Activated naive CD4-positive, alpha-beta T cell (primary cell): Measurements from ENCODE around the gene NEK4.
"Not testable (repeated sequence)": the region's sequence is repeated elsewhere in the genome, so short reads cannot be mapped to it uniquely, and the experiment has no call there.

ENCODE experiments used
- DNase-seq, 4 experiments: peaks; one replicate each; lab custom pipeline; 2025; lab: John Stamatoyannopoulos, UW

Gene NEK4

GRCh38 chr3:52777959-52778805 is 7.4 kb upstream of the NEK4 start:
- DNase-seq, result no peak

- DNase-seq, result no peak
Observed at GRCh38 chr3:52777127-52777958, 6.6 kb upstream of the NEK4 start, which contains the start of gene ITIH1. Gene ITIH1 (plus strand): TSS chr3:52777599. CDS start chr3:52777616, 17 bp downstream.

- DNase-seq, result not testable (repeated sequence)
Observed at GRCh38 chr3:52776486-52776885, 5.7 kb upstream of the NEK4 start.

DNA sequence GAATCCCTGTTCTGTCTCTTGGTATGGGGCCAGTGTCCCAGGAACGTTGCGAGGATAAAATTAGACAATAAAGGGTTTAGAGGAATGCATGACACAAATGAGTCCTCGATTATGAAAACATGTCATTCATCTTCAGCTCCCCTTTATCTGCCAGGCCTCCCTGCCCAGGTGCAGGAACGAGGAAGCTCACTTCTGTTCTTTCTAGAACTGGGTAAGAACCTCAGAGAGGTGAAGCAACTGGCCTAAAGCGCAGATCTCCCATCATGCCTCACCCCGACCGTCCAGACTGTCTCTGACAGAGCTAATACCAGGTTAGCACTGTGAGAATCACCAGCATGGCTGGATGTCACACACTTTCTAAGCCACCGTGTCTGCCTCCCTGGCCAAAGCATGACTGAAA is 5.1 kb upstream of the NEK4 start:
- DNase-seq, result no peak

DNA sequence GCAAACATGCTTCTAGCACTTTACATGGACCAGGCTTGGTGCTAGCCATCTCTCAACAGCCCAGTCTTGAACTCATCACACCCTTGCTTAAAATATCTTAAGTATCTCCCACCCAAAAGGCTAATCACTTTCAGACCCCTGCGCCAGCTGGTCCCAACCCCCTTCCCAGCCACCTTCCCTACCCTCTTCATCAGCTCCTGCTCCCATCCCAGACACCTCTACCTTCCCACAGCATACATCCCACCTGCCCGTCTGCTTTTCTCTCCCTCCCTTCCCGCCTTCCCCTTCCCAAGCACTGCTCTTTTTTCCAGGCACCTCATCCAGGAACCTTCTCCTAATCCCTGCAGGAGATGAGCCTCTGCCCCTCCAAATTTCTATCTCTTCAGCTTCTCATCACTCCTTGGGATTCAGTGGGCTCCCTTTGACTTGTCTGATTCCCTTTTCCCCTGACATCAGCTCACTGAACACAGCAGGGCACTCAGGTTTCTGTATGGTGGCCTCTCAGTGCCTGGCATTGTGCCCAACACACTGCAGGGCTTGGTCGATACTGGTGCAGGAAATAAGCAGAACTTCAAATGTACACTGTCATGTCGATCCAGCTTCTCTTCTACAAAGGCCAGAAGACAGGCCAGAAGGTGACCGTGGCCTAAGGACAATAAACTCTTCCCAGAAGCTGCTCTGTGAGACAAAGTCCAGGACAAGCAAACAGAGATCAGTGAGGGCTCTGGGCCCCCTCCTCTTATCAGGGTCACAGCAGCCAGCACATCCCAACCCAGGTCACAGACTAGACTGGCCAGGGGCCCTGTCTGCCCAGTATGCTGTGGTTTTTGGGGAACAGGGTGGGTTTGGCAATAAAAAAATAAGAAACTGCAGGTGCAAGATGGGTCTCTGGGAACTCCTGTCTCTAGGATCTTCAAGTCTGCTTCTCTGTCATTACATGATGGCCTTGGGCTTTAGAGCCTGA is 4.4 kb upstream of the NEK4 start:
- no peak for DNase-seq

GRCh38 chr3:52774066-52774713 is 3.5 kb upstream of the NEK4 start:
- DNase-seq, result no peak

- no peak for DNase-seq
Observed at GRCh38 chr3:52773361-52774065, 2.8 kb upstream of the NEK4 start.

- DNase-seq, result no peak
Observed at GRCh38 chr3:52771702-52772101, 962 bp upstream of the NEK4 start.

DNA sequence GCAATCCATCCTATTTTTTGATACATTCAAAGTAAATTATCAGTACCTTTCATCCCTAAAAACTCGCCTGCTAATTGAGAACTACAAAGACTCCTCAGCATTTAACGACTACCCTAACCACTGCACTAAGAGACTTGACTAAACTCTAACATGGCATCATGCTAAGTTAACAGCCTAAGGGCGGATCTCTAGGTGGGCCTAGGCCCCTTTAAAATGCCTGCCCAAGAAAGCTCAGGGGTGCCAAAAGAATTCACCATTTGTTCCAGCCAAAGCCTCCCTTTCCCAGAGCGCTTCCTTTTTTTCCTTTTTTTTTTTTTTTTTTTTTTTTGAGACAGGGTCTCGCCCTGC is 568 bp upstream of the NEK4 start:
- DNase-seq, result no peak

DNA sequence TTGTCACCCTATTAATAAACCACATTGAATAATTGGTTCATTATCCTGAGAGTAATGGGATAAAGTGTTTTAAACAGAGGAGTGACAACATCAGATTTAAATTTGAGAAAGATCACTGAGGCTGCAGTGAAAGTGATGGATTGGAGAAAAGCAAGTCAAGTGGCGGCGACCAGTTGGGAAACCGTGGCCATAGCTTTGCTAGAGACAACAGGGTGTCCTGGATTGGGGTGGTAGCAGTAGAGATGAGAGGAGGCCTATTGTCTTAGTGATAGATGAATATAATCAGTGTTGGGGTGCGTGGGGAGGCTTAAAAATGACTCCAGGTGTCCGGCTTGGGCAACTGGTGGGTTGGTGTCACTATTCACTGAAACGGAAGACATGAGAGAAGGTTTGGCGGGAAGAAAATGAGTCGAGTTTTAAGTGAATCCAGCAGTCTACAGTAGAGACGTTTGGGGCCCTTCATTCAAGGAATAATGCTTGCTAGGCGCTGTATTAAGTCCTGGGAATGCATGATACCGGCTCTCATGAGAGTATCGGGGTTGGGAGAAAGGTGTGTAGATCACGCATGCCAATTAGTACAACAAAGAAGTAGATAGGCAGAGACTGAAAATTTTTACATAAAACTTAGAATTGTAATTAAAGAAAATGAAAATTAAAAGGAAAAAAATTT is 819 bp downstream of the NEK4 start:
- DNase-seq, result no peak

DNA sequence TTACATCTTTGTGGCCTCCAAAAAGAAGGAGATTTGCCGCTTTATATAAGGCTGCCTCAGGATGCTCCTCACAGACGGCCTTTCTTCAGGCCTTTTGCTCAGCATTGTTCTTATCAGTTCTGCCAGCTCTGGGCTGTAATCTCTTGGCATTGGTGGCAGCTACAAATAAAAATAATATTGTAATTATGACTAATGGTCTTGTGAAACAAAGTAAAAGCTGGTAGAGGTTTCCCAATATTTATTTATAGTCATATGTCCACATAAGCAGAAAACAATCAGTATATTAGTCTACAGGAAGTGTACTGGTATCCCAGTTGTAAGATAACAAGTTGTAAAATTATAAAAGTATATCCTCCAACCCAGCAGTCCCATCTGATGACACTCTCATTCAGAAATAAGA is 7.3 kb downstream of the NEK4 start:
- DNase-seq, result no peak

- DNase-seq, result no peak
Observed at GRCh38 chr3:52756141-52756540, 14.6 kb downstream of the NEK4 start.

DNA sequence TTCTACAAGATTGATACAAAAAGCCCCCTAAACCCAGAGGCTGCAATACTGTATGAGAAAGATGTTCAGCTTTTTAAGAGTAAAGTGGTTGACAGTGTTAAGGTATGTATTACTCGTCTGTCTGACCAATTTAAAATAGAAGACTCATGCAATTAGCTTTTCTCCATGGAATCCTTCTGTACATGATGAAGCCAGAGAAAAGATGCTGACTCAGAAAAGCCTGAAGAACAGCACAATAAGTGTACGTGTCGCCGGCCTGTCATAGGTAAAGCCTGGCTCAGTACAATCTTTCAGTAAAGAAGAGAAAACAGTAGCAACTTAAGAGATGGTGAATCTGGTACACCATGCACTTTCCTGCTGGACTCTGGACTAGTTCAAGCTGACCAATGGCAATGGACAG is 16.4 kb downstream of the NEK4 start:
- no peak for DNase-seq

- DNase-seq, result no peak
Observed at GRCh38 chr3:52752045-52752660, 18.6 kb downstream of the NEK4 start.

GRCh38 chr3:52743721-52744120 is 27.0 kb downstream of the NEK4 start:
- DNase-seq, result no peak

DNA sequence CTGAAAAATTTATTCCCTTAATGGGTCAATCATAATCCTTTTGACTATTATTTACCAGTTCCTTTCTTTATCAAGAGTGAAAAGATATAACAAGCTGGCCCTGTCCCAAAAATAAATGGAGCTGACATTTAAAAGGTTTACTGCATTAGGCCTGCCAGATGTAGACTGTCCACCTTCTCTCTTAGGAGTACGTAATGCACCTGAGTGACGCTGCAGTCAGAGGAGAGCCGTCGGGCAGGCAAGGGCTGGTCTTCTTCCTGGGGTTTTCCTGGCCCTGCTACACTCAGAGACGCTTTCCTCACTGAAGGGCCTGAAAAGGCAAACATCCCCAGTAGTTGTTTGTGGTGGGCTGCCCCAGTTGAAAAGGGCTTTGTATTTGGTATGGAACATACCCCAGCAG is 27.6 kb downstream of the NEK4 start:
- no peak for DNase-seq

GRCh38 chr3:52742418-52743041 is 28.2 kb downstream of the NEK4 start:
- DNase-seq, result no peak

DNA sequence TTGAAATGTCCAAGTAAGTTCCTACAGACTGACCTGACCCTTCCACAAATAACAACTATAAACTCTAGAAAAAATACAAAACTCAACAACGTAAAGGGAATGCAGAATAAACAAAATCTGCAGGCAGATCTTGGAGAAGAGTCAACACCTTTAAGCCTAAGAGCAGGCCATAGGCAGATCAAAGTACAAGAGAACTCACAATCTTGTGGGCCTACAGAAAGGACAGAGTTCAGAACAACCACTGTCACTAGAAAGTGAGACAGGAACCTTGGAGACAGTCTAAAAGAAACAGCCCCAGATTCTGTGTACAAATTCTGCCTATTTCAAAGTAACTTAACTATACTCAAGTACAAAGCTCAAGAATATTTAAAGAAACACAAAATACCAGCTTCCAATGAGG is 31.0 kb downstream of the NEK4 start:
- DNase-seq, result no peak

DNA sequence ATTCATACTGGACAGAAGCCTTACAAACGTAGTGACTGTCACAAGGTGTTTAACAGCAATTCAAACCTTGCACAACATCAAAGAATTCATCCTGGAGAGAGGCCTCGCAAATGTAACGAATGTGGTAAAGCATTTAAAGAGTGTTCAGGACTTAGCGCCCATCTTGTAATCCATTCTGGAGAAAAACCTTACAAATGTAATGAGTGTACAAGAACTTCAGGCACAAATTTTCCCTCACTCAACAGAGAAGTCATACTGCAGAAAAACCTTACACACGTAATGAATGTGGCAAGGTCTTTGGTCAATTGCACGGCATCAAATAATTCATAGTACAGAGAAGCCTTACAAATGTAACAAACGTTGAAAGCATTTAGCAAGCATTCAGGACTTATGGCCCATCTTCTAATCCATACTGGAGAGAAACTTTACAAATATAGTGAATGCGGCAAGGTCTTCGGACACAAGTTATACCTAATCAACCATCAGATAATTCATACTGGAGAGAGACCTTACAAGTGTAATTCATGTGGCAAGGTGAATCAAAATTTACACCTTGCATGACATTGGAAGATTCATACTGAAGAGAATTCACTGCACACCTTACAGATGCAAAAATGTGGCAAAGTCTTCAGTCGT is 37.4 kb downstream of the NEK4 start:
- no peak for DNase-seq
